Ascending aorta (tissue), 2 donors: Measurements from ENCODE around the gene MYO5C. TPM values are rescaled to one million over a fixed set of nuclear protein-coding genes. Genes with fewer than 3 reads are reported as not detected.

Experiments used
- DNase-seq, 2 donors: peaks; one replicate each; pipeline ENCODE4 v3.0.0-alpha.2; 2019; ENCODE audit warnings: low spot score in 2 of 2
- H3K27ac ChIP-seq, 2 donors: fragments of 200-600 bp; sonication (generic); one replicate each; pipeline ENCODE4 v1.5.1; 2016 to 2017; ENCODE audit warnings: mild to moderate bottlenecking in 1 of 2
- H3K27me3 ChIP-seq: fragments of 200-600 bp; sonication (generic); one replicate; pipeline ENCODE4 v1.5.1; 2017
- H3K36me3 ChIP-seq, 2 donors: fragments of 200-600 bp; sonication (generic); one replicate each; pipeline ENCODE4 v1.5.1; 2016
- H3K4me1 ChIP-seq, 2 donors: fragments of 200-600 bp; sonication (generic); one replicate each; pipeline ENCODE4 v1.5.1; 2016 to 2017; ENCODE audit warnings: mild to moderate bottlenecking in 1 of 2
- H3K4me3 ChIP-seq, 2 donors: fragments of 200-600 bp; sonication (generic); one replicate each; pipeline ENCODE4 v1.5.1; 2016 to 2017; ENCODE audit warnings: mild to moderate bottlenecking in 1 of 2
- H3K9me3 ChIP-seq, 2 donors: fragments of 200-600 bp; sonication (generic); one replicate each; pipeline ENCODE4 v1.5.1; 2016
- intact Hi-C: fragments of 100-400 bp; cut with DNase I; formaldehyde crosslinking; loops from one replicate; pipeline ENCODE4 v1.15.1; 2023
- total RNA-seq: library from RNA; depleted of rRNA; stranded (reverse); fragments of >200 nt; gene quantifications from one replicate; pipeline ENCODE4 v1.1.0, GENCODE V29; 2016
- TF ChIP-seq, protein P1 (sequence below), 3 experiments: fragments of 200-600 bp in 2 of 3; fragments of 450-650 bp in 1 of 3; sonication (generic) in 2 of 3; IDR thresholded peaks; one replicate each; pipeline ENCODE4 v1.5.1; 2016 to 2019; ENCODE audit warnings: antibody characterized with exemption in 3 of 3, mild to moderate bottlenecking in 1 of 3, moderate library complexity in 1 of 3

The MYO5C gene, protein sequence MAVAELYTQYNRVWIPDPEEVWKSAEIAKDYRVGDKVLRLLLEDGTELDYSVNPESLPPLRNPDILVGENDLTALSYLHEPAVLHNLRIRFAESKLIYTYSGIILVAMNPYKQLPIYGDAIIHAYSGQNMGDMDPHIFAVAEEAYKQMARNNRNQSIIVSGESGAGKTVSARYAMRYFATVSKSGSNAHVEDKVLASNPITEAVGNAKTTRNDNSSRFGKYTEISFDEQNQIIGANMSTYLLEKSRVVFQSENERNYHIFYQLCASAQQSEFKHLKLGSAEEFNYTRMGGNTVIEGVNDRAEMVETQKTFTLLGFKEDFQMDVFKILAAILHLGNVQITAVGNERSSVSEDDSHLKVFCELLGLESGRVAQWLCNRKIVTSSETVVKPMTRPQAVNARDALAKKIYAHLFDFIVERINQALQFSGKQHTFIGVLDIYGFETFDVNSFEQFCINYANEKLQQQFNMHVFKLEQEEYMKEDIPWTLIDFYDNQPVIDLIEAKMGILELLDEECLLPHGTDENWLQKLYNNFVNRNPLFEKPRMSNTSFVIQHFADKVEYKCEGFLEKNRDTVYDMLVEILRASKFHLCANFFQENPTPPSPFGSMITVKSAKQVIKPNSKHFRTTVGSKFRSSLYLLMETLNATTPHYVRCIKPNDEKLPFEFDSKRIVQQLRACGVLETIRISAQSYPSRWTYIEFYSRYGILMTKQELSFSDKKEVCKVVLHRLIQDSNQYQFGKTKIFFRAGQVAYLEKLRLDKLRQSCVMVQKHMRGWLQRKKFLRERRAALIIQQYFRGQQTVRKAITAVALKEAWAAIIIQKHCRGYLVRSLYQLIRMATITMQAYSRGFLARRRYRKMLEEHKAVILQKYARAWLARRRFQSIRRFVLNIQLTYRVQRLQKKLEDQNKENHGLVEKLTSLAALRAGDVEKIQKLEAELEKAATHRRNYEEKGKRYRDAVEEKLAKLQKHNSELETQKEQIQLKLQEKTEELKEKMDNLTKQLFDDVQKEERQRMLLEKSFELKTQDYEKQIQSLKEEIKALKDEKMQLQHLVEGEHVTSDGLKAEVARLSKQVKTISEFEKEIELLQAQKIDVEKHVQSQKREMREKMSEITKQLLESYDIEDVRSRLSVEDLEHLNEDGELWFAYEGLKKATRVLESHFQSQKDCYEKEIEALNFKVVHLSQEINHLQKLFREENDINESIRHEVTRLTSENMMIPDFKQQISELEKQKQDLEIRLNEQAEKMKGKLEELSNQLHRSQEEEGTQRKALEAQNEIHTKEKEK (N-terminal part only)
- total RNA-seq = 11.0 TPM

DNA sequence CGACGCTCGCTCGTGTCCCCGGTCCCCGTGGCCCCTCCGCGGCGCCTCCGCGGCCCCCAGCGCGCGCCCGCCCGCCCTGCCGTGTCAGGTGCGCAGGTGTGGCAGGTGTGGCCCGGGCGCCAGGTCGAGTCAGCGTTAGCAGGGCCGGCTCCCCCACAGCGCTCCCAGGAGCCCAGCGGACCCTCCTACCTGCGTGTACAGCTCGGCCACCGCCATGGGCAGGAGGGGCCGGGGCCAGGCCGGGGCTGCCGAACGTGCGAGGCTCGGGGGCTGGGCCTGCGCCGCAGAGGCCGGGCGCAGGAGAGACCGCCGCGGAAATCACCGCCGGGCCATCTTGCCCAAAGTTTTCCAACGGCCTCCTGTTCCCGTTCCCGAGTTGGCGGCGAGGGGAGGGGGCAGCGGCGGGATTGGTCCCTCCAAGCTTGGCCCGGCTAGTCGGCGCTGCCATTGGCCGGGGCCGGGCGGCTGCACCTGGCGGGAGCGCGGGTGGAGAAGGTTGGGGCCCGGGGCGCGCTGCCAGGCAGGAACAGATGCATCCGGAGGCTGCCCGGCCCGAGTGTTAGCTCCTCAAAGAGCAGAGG lies at the start of gene MYO5C:
MYO5C (minus strand) TSS at position 384 of the 581 bp plus-strand sequence; CDS start at position 216, 168 bp downstream.
- Histone ChIP-seq H3K36me3 (no peaks in the 10 kb centered on the region), H3K9me3 (no peaks in the 10 kb centered on the region), H3K4me1 (peaks cover 5 to 6% of the 10 kb centered on the region in 2 donors), H3K27me3 (peaks cover 8% of the 10 kb centered on the region), H3K4me3 (peak within 1 kb of the TSS; percentile 47 to 64), H3K27ac (no peak within 1 kb of the TSS)
- TF ChIP-seq, protein P1, sequence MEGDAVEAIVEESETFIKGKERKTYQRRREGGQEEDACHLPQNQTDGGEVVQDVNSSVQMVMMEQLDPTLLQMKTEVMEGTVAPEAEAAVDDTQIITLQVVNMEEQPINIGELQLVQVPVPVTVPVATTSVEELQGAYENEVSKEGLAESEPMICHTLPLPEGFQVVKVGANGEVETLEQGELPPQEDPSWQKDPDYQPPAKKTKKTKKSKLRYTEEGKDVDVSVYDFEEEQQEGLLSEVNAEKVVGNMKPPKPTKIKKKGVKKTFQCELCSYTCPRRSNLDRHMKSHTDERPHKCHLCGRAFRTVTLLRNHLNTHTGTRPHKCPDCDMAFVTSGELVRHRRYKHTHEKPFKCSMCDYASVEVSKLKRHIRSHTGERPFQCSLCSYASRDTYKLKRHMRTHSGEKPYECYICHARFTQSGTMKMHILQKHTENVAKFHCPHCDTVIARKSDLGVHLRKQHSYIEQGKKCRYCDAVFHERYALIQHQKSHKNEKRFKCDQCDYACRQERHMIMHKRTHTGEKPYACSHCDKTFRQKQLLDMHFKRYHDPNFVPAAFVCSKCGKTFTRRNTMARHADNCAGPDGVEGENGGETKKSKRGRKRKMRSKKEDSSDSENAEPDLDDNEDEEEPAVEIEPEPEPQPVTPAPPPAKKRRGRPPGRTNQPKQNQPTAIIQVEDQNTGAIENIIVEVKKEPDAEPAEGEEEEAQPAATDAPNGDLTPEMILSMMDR (IDR thresholded peaks at IDR 0.05) = no peak
- intact Hi-C loops = no loop called here
- DNase-seq = peak in 1 of 2 donors; percentile 70

DNA sequence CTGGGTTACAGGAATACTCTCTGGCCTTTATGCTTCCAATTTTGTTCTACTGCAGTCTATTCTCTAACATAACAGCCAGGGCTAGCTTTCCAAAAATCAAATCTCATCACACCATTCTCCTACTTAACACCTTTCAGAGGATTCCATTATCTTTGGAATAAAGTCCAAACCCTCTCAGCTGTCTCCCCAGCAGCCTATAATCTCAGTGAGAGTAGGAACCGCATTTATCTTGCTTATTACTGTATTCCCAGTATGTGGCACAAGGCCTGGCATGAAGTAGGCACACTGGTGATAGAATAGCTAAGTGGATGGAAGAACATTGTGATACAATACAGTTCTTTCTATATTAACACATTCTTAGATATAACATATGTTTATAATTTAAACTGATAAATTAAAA lies 49.0 kb upstream of the MYO5C start:
- Histone ChIP-seq H3K27ac (no peak overlapping the region), H3K4me3 (no peak overlapping the region), H3K36me3 (peaks cover 7 to 20% of the 10 kb centered on the region in 2 donors), H3K9me3 (no peaks in the 10 kb centered on the region), H3K4me1 (no peaks in the 10 kb centered on the region), H3K27me3 (no peaks in the 10 kb centered on the region)
- intact Hi-C loops = no loop called here
- no peak for DNase-seq
- TF ChIP-seq, protein P1 (IDR thresholded peaks at IDR 0.05) = no peak

DNA sequence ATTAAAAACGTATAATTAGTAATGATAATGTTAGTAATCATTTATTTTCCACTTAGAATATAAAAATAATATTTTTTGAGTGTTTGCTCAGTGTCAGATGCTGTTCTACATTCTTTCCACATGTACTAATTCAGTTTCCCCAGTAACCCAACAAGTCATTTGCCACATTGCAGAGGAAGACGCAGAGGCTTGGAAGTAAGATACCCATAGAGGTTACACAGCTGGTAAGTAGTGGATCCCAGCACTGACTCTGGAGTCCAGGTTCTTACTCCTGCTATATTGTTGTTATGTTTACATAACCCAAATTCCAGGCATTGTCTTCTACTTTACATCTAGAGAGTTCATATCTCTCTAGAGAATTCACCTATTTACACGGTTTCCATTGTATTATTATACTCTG lies 48.2 kb upstream of the MYO5C start:
- TF ChIP-seq, protein P1 (IDR thresholded peaks at IDR 0.05) = no peak
- H3K27ac ChIP-seq = no peak overlapping the region
- no peak overlapping the region for H3K4me3 ChIP-seq
- H3K27me3 ChIP-seq = no peaks in the 10 kb centered on the region
- H3K4me1 ChIP-seq = no peaks in the 10 kb centered on the region
- intact Hi-C loops = no loop called here
- H3K36me3 ChIP-seq = peaks cover 2 to 22% of the 10 kb centered on the region in 2 donors
- no peaks in the 10 kb centered on the region for H3K9me3 ChIP-seq
- no peak for DNase-seq

DNA sequence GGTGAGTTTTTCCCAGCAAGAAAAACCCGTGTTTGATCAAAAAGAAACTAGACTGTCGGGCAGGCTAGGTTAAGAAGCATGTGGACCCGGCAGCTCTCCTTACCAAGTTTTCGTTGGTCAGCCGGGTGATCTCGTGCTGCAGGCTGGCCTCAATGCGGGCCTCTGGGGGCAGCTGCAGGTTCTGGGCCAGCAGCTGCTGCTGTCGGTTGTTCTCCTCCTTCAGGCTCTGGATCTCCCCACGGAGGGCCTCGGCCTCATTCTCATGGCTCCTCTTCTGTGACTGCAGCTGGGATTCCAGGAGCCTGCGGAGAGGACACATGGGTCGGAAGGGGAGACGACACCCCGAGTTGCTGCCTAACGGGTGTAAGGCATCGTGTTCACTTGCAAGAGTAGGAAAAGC lies 44.5 kb upstream of the MYO5C start:
- H3K27ac ChIP-seq = no peak overlapping the region
- intact Hi-C loops = no loop called here
- H3K36me3 ChIP-seq = peaks cover 0 to 12% of the 10 kb centered on the region in 2 donors
- no peak for DNase-seq
- H3K27me3 ChIP-seq = no peaks in the 10 kb centered on the region
- H3K4me3 ChIP-seq = no peak overlapping the region
- H3K9me3 ChIP-seq = no peaks in the 10 kb centered on the region
- H3K4me1 ChIP-seq = no peaks in the 10 kb centered on the region
- TF ChIP-seq, protein P1 (IDR thresholded peaks at IDR 0.05) = no peak

DNA sequence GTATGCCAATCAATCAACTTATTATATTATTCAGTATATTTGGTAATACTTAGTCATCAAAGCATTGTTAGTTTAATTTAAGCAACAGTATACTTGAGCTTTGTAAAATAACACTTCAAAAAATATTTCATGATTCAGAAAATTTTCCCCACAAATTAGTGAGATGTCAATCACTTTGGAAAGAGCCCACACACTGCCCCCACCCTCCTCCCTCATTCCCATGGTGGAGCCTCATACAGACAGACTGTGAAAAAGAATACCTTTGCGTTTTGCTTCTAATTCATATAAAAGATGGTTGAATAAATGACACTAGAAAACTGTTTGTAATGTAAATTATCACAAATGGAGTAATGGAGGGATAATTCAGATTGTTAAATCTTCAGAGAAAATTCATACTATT lies 43.3 kb upstream of the MYO5C start:
- intact Hi-C loops = loop anchor here (5.0 kb wide), 1 partner anchor 82 kb away; no protein-coding TSS in a partner anchor
- Histone ChIP-seq H3K27me3 (no peaks in the 10 kb centered on the region), H3K9me3 (no peaks in the 10 kb centered on the region), H3K27ac (no peak overlapping the region), H3K36me3 (peaks cover 0 to 16% of the 10 kb centered on the region in 2 donors), H3K4me1 (no peaks in the 10 kb centered on the region), H3K4me3 (no peak overlapping the region)
- no peak for DNase-seq
- TF ChIP-seq, protein P1 (IDR thresholded peaks at IDR 0.05) = no peak
